ENCODE data around the gene MARCHF9.

- TF ChIP-seq CTCF (conservative IDR thresholded peaks at IDR 0.05; ENCODE audit: low read depth, low read length) (no peak), EZH2 (IDR thresholded peaks at IDR 0.05; ENCODE audit: borderline replicate concordance, low read depth, low read length, poor library complexity, severe bottlenecking) (no peak)
Measured at GRCh38 chr12:57780284-57780897, 25.5 kb downstream of the MARCHF9 start.

All from A673 (cell line).